ENCODE results near the gene HNF1B.
"Not testable (repeated sequence)": the region's sequence is repeated elsewhere in the genome, so short reads cannot be mapped to it uniquely, and the experiment has no call there.

Gene HNF1B

GRCh38 chr17:37744961-37745800 lies at the start of gene HNF1B:
Gene HNF1B, minus strand, starts transcription at chr17:37745059. Its CDS starts 175 bp downstream, at chr17:37744884.
- no peak for FAIRE-seq

GRCh38 chr17:37792787-37793186 lies 47.9 kb upstream of the HNF1B start:
- no peak for FAIRE-seq

GRCh38 chr17:37791447-37792399 lies 46.9 kb upstream of the HNF1B start:
- FAIRE-seq, result no peak

- FAIRE-seq, result no peak
These were observed 45.1 kb upstream of the HNF1B start for GRCh38 chr17:37789771-37790541.

- no peak for FAIRE-seq
These were observed 44.2 kb upstream of the HNF1B start for GRCh38 chr17:37789021-37789565.

- no peak for FAIRE-seq
These were observed 43.7 kb upstream of the HNF1B start for GRCh38 chr17:37788526-37788925.

- FAIRE-seq, result no peak
These were observed 42.3 kb upstream of the HNF1B start for GRCh38 chr17:37787055-37787757.

- no peak for FAIRE-seq
These were observed 41.6 kb upstream of the HNF1B start for GRCh38 chr17:37786481-37786880.

- not testable (repeated sequence) for FAIRE-seq
These were observed 37.6 kb upstream of the HNF1B start for GRCh38 chr17:37782460-37782859.

- FAIRE-seq, result no peak
These were observed 36.6 kb upstream of the HNF1B start for GRCh38 chr17:37781451-37781850.

GRCh38 chr17:37779554-37779953 lies 34.7 kb upstream of the HNF1B start:
- FAIRE-seq, result no peak

- FAIRE-seq, result no peak
These were observed 29.6 kb upstream of the HNF1B start for GRCh38 chr17:37774504-37774903.

- FAIRE-seq, result no peak
These were observed 28.1 kb upstream of the HNF1B start for GRCh38 chr17:37772982-37773381.

GRCh38 chr17:37770631-37771518 lies 26.0 kb upstream of the HNF1B start:
- FAIRE-seq, result no peak

- FAIRE-seq, result no peak
These were observed 24.2 kb upstream of the HNF1B start for GRCh38 chr17:37769050-37769449.

- FAIRE-seq, result no peak
These were observed 23.6 kb upstream of the HNF1B start for GRCh38 chr17:37768438-37768837.

GRCh38 chr17:37766971-37767370 lies 22.1 kb upstream of the HNF1B start:
- no peak for FAIRE-seq

- FAIRE-seq, result no peak
These were observed 19.5 kb upstream of the HNF1B start for GRCh38 chr17:37764383-37764782.

GRCh38 chr17:37762666-37763065 lies 17.8 kb upstream of the HNF1B start:
- no peak for FAIRE-seq

GRCh38 chr17:37761961-37762360 lies 17.1 kb upstream of the HNF1B start:
- FAIRE-seq, result no peak

GRCh38 chr17:37761059-37761458 lies 16.2 kb upstream of the HNF1B start:
- no peak for FAIRE-seq
